ENCODE measurements around the gene GRIFIN. TPM values are rescaled to one million over a fixed set of nuclear protein-coding genes. Genes with fewer than 3 reads are reported as not detected.

GRIFIN gene
- polyA plus RNA-seq, 2 of the 4 experiments (the other 2 are of a cell fraction): not detected

- peak; percentile 20 to 21 for DNase-seq (ENCODE audit: low read depth in 1 of 2, low spot score in 1 of 2)
- WGBS (ENCODE audit: missing lambda C conversion rate): 57% methylated on average over 3 of the region's 3 CpGs
- Histone ChIP-seq H3K4me3 (no peak overlapping the region), H3K9me3 (peaks cover 10% of the 10 kb centered on the region; the same call in 2 of the 3 replicates), H3K4me2 (no peak overlapping the region), H3K27ac (no peak overlapping the region), H3K4me1 (no peaks in the 10 kb centered on the region)
- no peak for FAIRE-seq
- no peak for TF ChIP-seq RCOR1 (IDR thresholded peaks at IDR 0.05; ENCODE audit: low read depth, low read length)
- TF ChIP-seq ATOH8 (CRISPR knock-in tag; IDR thresholded peaks at IDR 0.05; ENCODE audit: low read depth): no peak
- TF ChIP-seq BCL3 (IDR thresholded peaks at IDR 0.05): no peak
- TF ChIP-seq HOXA7 (CRISPR knock-in tag; IDR thresholded peaks at IDR 0.05): no peak
- peak in 1 of 2 experiments; percentile 21; a peak in 1 of 5 replicates for TF ChIP-seq RAD21 (conservative IDR thresholded peaks at IDR 0.05 in 1 of 2, IDR thresholded peaks at IDR 0.05 in 1 of 2)
- TF ChIP-seq ELK1 (IDR thresholded peaks at IDR 0.05; ENCODE audit: low read depth, low read length): no peak
- ATAC-seq: peak in 1 of 2 experiments; percentile 73; a peak in 3 of 6 replicates
- POLR2A ChIA-PET: no interaction called here
- CTCF ChIA-PET: interaction anchor here (1.2 to 1.9 kb wide), 5 partner anchors 9 to 26 kb away, joined by 3 to 5 read pairs (median 5); no protein-coding TSS in a partner anchor
These were observed 44.8 kb downstream of the GRIFIN start for GRCh38 chr7:2431260-2431867.

- no peak for TF ChIP-seq ZC3H11A (IDR thresholded peaks at IDR 0.05)
- no peak for TF ChIP-seq ZFP36 (IDR thresholded peaks at IDR 0.05; ENCODE audit: borderline replicate concordance, partially characterized antibody)
- no peak for TF ChIP-seq RNF2 (IDR thresholded peaks at IDR 0.05; ENCODE audit: borderline replicate concordance, low read depth)
- TF ChIP-seq HMGXB4 (CRISPR knock-in tag; IDR thresholded peaks at IDR 0.05; ENCODE audit: borderline replicate concordance): no peak
- TF ChIP-seq FOXS1 (CRISPR knock-in tag; IDR thresholded peaks at IDR 0.05): no peak
- CTCF ChIA-PET: interaction anchor here (0.6 to 1.0 kb wide), 2 partner anchors 28 to 424 kb away, joined by 3 read pairs; no protein-coding TSS in a partner anchor
- no peak for ATAC-seq
- 85% methylated on average over 10 of the region's 10 CpGs for WGBS (ENCODE audit: missing lambda C conversion rate)
- POLR2A ChIA-PET: no interaction called here
- Histone ChIP-seq H3K9me3 (peaks cover 2% of the 10 kb centered on the region; the same call in 2 of the 3 replicates), H3K4me3 (no peak overlapping the region), H3K4me2 (no peak overlapping the region), H3K27ac (no peak overlapping the region), H3K4me1 (no peaks in the 10 kb centered on the region)
- DNase-seq (ENCODE audit: low read depth in 1 of 2, low spot score in 1 of 2): no peak
- FAIRE-seq: no peak
These were observed 50.4 kb downstream of the GRIFIN start for GRCh38 chr7:2425749-2426148.

Other genes starting within 250 kb of the GRIFIN start
- gene MAD1L1, start 243.5 kb downstream of the GRIFIN start, polyA plus RNA-seq (2011; rRNA removed): 10.4 and 16.6 TPM in 2 replicates
- 12.6 to 14.9 TPM (median 13.6 TPM) in 3 replicates for gene MAD1L1, start 243.5 kb downstream of the GRIFIN start, polyA plus RNA-seq (2017; fragmentation: RNase III; extraction: RNeasy Plus Mini Kit Qiagen cat#74134 plus additional on column Dnase treatment)
- 30.6 and 35.6 TPM in 2 replicates for gene MRM2, start 234.2 kb downstream of the GRIFIN start, polyA plus RNA-seq (2011; rRNA removed)
- gene MRM2, start 234.2 kb downstream of the GRIFIN start, polyA plus RNA-seq (2017; fragmentation: RNase III; extraction: RNeasy Plus Mini Kit Qiagen cat#74134 plus additional on column Dnase treatment): 41.3 to 47.0 TPM (median 44.0 TPM) in 3 replicates
- 32.9 and 38.3 TPM in 2 replicates for gene NUDT1, start 234.2 kb downstream of the GRIFIN start, polyA plus RNA-seq (2011; rRNA removed)
- 92.3 to 95.4 TPM (median 92.9 TPM) in 3 replicates for gene NUDT1, start 234.2 kb downstream of the GRIFIN start, polyA plus RNA-seq (2017; fragmentation: RNase III; extraction: RNeasy Plus Mini Kit Qiagen cat#74134 plus additional on column Dnase treatment)
- 36.3 and 36.4 TPM in 2 replicates for gene SNX8, start 162.0 kb downstream of the GRIFIN start, polyA plus RNA-seq (2011; rRNA removed)
- 21.2 to 25.8 TPM (median 25.7 TPM) in 3 replicates for gene SNX8, start 162.0 kb downstream of the GRIFIN start, polyA plus RNA-seq (2017; fragmentation: RNase III; extraction: RNeasy Plus Mini Kit Qiagen cat#74134 plus additional on column Dnase treatment)
- 180 and 219 TPM in 2 replicates for gene EIF3B, start 121.6 kb downstream of the GRIFIN start, polyA plus RNA-seq (2011; rRNA removed)
- 206 to 230 TPM (median 207 TPM) in 3 replicates for gene EIF3B, start 121.6 kb downstream of the GRIFIN start, polyA plus RNA-seq (2017; fragmentation: RNase III; extraction: RNeasy Plus Mini Kit Qiagen cat#74134 plus additional on column Dnase treatment)
- gene CHST12, start 72.8 kb downstream of the GRIFIN start, polyA plus RNA-seq (2011; rRNA removed): 5.6 and 6.2 TPM in 2 replicates
- gene CHST12, start 72.8 kb downstream of the GRIFIN start, polyA plus RNA-seq (2017; fragmentation: RNase III; extraction: RNeasy Plus Mini Kit Qiagen cat#74134 plus additional on column Dnase treatment): 9.4 to 12.0 TPM (median 11.3 TPM) in 3 replicates
- gene LFNG, start 43.4 kb upstream of the GRIFIN start, polyA plus RNA-seq (2011; rRNA removed): 2.3 and 2.9 TPM in 2 replicates
- gene LFNG, start 43.4 kb upstream of the GRIFIN start, polyA plus RNA-seq (2017; fragmentation: RNase III; extraction: RNeasy Plus Mini Kit Qiagen cat#74134 plus additional on column Dnase treatment): 5.8 to 7.3 TPM (median 6.3 TPM) in 3 replicates
- gene BRAT1, start 79.1 kb upstream of the GRIFIN start, polyA plus RNA-seq (2011; rRNA removed): 11.9 and 13.3 TPM in 2 replicates
- 22.6 to 25.6 TPM (median 24.4 TPM) in 3 replicates for gene BRAT1, start 79.1 kb upstream of the GRIFIN start, polyA plus RNA-seq (2017; fragmentation: RNase III; extraction: RNeasy Plus Mini Kit Qiagen cat#74134 plus additional on column Dnase treatment)
- 10.1 and 10.6 TPM in 2 replicates for gene IQCE, start 82.6 kb upstream of the GRIFIN start, polyA plus RNA-seq (2011; rRNA removed)
- gene IQCE, start 82.6 kb upstream of the GRIFIN start, polyA plus RNA-seq (2017; fragmentation: RNase III; extraction: RNeasy Plus Mini Kit Qiagen cat#74134 plus additional on column Dnase treatment): 11.3 to 13.0 TPM (median 12.8 TPM) in 3 replicates
- gene TTYH3, start 155.6 kb upstream of the GRIFIN start, polyA plus RNA-seq (2011; rRNA removed): 11.1 and 11.3 TPM in 2 replicates
- 35.9 to 45.2 TPM (median 43.6 TPM) in 3 replicates for gene TTYH3, start 155.6 kb upstream of the GRIFIN start, polyA plus RNA-seq (2017; fragmentation: RNase III; extraction: RNeasy Plus Mini Kit Qiagen cat#74134 plus additional on column Dnase treatment)
- gene AMZ1, start 211.8 kb upstream of the GRIFIN start, polyA plus RNA-seq (2011; rRNA removed): 0.01 and 0.11 TPM in 2 replicates
- 0.03 to 0.05 TPM in 2 of 3 replicates, not detected in the other for gene AMZ1, start 211.8 kb upstream of the GRIFIN start, polyA plus RNA-seq (2017; fragmentation: RNase III; extraction: RNeasy Plus Mini Kit Qiagen cat#74134 plus additional on column Dnase treatment)

Measured in A549 (cell line).